ENCODE results near the gene CAGE1.

Gene CAGE1

DNA sequence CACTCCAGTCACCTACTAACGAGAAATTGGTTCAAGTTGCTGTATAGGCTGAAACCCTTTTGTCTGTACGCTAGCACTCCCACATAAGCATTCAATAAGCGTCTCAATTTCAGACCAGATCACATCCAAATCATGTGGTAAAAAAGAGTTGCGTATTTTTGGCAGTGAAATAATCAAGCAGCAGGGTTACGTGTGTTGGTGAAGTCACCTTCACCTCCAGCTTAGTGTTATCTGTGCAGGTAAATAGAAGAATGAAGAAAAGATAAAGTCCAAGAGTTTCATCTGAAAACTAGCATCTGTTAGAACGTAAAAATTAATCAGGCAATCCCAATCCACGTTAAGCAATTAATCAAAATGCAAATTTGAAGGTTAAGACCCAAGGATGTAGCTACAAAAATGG, 87.8 kb downstream of the CAGE1 start:
- DNase-seq: no peak

DNA sequence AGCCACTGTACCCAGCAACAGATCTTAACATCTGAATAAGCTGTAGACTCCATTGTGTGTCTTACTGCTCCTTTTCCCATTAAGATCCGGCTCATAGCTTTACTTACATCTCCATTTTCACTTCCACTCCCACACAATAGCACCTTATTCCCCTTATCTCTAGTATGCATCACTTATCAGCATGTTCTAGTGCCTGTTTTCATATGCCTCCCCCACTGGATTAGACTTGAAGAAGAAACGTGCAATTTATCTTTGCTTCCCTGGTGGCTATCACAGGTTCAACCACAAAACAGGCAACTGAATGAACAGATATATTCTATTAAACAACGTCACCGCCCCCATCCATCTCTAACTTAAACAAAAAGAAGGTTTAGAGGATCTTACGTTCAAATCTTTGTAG, 88.6 kb downstream of the CAGE1 start:
- no peak for DNase-seq

DNA sequence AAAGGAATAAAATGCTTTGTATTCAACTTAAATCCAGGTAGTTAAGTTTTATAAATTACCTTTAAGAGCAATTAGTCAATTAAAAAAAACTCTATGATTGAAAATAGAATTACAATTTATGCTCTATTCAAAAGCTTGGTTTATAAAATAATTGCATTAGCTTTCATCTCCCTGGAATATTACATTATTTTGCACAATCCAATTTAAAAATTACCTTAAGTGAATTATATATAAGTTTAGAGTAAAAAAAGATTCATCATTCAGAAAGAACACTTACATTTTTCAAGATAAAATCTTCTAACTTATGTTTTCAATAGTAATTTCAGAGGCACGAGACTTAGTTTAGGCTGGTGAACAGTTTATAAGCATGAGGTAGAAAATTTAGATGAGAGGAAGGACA, 91.4 kb downstream of the CAGE1 start:
- DNase-seq: no peak

DNA sequence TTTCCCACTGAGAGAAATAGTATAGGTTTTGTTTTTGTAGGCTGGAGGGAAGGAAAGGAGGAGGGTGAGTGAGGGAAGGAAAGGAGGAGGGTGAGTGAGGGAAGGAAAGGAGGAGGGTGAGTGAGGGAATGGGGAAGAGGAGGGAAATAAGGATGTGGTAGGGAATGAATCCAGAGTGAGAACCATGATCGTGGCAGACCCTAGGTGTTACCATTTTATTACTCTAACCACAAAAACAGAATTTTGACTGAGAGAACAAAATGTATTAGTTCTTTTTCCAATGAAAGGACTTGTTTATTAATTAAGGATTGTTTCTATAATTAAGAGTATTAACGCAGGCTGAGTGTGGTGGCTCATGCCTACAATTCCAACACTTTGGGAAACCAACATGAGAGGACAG, 92.9 kb downstream of the CAGE1 start:
- no peak for DNase-seq

DNA sequence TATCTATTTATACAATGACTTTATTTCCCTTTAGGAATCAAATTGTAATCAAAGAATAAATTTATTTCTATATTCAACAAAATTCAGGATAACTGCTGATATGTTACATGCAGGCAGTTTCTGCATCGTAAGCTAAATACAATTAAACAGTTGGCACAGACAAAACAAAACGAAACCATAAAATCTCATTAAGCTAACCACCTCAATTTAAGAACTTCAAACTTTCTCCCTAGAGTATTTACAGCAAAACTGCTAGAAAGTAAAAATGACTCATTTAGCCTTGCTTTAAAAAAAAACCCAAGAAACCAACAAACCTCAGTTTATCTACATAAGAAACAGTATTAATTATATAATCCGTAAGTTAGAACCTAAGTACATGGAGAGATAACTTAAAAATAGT, 93.6 kb downstream of the CAGE1 start:
- no peak for DNase-seq

DNA sequence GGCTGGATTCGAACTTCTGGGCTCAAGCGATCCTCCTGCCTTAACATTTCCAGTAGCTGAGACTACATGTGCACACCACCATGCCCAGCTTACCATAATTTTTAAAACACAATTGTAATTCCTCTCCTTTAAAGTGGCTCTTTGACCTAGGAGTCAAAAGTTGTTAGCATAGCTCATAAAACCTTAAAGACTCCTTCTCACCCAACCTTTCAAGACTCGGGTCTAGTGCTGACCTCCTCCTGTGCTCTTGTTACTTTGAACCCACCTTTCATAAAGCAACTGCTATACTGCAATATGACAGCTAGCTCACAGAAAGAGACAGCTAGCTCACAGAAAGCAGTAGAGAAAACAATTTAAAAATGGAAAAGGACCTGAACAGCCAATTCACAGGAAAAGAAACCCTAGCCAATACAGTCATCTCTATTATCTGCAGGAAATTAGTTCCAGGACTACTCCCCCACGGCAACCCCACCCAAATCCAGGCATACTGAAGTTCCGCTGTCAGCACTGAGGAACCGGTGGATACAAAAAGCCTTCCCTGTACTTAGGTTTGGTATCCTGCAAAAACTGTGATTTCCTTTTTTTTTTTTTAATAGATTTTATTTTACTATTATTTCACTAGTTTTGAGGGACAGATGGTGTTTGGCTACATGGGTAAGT, 96.8 kb downstream of the CAGE1 start:
- no peak for DNase-seq

DNA sequence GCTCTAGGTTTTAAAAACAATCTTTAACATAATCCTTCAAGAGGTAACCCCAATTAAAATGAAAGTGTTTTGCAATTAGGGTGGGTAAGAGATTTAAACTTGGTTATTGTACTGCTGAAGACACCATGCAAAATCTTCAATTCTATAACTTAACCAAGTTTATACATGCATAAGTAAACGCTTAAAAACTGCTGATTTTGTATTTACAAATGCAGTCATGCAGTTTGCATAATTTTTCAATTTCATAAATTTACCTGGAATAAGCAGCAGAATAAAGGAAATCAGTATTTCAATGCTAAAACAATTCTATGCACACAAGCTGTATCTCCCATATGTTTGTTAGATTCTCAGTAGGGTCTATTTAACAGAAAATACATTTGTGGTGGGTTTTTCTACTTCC, 99.5 kb downstream of the CAGE1 start:
- DNase-seq: no peak

DNA sequence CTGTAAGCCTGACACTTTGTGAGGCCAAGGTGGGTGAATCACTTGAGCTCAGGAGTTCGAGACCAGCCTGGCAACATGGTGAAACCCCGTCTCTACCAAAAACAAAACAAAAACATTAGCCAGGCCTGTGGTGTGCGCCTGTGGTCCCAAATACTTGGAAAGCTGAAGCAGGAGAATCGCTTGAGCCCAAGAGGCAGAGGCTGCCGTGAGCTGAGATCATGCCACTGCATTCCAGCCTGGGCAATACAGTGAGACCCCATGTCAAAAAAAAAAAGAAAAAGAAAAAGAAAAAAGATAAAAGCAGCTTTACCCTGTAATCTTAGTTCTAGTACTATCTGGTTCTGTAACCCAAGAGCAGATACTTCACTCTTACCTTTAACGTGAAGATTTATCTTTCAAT, 104.1 kb downstream of the CAGE1 start:
- DNase-seq: no peak

DNA sequence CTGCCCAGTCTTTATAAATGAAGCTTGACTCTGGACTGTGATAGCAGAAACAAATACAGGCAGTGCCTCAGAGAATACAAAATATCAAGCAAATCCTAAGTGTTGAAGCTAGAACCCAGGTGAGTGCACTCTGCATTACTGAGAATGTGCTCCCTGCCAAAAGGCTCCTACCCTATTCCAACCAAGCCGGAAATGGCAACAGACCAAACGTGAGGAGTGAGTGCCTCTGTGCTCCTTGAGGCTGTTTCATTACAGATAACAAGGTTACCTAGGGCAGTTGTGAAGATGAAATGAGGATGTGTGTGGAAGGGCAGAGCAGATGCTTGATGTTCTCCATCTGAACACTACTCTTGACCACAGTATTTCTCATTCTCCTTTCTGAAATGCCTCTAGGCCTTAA, 105.9 kb downstream of the CAGE1 start:
- DNase-seq: no peak

DNA sequence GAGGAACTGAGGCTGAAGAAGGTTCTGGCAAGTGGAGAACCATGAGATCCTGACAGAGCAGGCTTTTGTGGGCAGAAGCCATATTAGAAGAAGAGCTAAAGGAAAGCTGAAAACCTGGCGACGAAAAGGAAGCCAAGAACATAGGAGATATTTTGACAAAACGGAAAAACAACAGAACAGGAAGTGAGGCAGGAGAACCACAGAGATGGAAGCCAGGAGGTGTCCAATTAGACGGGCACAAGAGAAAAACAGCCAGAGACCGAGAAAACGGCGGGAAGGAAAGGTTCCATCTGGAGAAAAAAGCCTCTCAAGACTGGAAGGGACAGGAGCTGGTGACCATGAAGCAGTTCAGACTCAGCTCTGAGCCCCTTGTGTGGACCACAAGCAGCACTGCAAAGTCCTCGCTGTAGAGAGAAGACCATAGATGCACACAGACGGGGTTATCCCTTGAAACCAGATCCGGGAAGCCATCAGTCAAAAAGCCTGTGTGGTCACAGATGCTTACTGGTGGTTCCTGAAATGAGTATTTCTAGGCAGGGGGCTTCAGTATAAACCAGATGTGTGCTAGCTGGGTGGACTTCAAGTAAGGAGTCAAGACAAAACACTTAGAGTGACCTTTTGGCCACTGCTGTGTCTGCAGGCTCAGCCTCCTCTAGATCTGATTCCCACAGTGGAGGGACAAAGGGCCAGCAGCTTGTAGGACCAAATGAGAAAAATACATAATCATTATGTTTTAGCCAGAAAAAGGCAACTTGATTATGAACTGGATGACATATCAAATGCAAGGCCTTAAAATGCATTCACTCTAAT, 107.2 kb downstream of the CAGE1 start:
- no peak for DNase-seq
